Skeletal muscle satellite cell (primary cell): ENCODE data around the gene CSNK1A1.
"Not testable (repeated sequence)": the region's sequence is repeated elsewhere in the genome, so short reads cannot be mapped to it uniquely, and the experiment has no call there.

Experiments
- H3K27me3 ChIP-seq: 2 replicates; pipeline ENCODE4 v1.7.0; 2013; ENCODE audit warnings: low read length; ENCODE audit not compliant: control insufficient read depth, insufficient read depth
- H3K36me3 ChIP-seq: 2 replicates; pipeline ENCODE4 v1.7.0; 2013; ENCODE audit warnings: mild to moderate bottlenecking, control low read depth, low read length; ENCODE audit not compliant: insufficient read depth
- H3K4me1 ChIP-seq: 2 replicates; pipeline ENCODE4 v1.7.0; 2013; ENCODE audit warnings: low read length; ENCODE audit not compliant: control insufficient read depth, insufficient read depth
- H3K4me2 ChIP-seq: 2 replicates; pipeline ENCODE4 v1.7.0; 2013; ENCODE audit warnings: mild to moderate bottlenecking, low read length
- H3K4me3 ChIP-seq: 2 replicates; pipeline ENCODE4 v1.7.0; 2013; ENCODE audit warnings: low read length
- H3K9ac ChIP-seq: 2 replicates; pipeline ENCODE4 v1.7.0; 2013; ENCODE audit warnings: mild to moderate bottlenecking, low read depth, low read length, moderate library complexity
- H3K9me3 ChIP-seq: replicated peaks from 2 replicates; pipeline ENCODE4 v1.7.0; 2013; ENCODE audit warnings: mild to moderate bottlenecking, control low read depth, low read length

The CSNK1A1 gene

DNA sequence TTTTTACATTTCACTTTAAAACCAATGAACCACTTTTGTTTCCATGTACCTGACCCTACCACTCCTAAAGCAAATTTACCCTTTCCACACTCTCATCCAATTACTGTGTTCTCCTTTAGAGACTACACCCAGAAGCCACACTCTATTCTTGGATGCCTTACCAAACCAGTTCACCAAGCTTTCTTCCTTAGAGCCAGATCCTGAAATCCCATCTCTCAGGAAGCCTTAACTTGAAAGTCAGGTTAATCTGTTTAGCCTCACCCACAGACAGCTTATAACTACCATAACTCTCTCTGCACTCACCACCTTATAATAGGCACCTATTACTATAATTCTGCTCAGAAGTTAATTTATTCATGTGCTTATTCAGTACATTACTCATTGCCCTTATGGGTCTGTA lies 4.3 kb downstream of the CSNK1A1 start:
- H3K9ac ChIP-seq, result peak overlapping the region; percentile 34
- peaks cover 75% of the 10 kb centered on the region for H3K36me3 ChIP-seq
- H3K27me3 ChIP-seq, result no peaks in the 10 kb centered on the region
- H3K4me2 ChIP-seq, result peak overlapping the region; percentile 85
- H3K9me3 ChIP-seq, result no peaks in the 10 kb centered on the region
- H3K4me1 ChIP-seq, result peaks cover 38% of the 10 kb centered on the region
- H3K4me3 ChIP-seq, result peak overlapping the region; percentile 39

DNA sequence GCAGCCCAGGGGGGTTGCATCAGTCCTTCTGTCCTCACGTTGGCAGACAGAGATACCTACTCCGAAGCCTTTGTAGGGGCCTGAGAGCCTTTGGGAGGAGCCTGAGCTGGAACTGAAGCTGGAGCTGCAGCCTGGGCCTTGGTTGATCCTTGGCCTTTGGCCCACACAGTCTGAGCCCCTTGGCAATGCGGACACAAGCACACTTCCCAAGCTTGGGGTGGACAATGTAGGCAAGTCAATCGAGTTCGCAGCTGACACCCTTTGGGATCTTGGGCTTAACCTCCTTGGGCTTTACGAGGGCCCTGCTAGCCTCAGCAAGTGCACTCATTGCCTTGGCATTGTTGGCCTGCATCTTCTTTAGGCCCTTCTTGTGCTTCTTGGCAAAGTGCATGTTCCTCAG lies 5.9 kb downstream of the CSNK1A1 start:
- no peak overlapping the region for H3K4me3 ChIP-seq
- H3K36me3 ChIP-seq, result peaks cover 73% of the 10 kb centered on the region
- H3K4me1 ChIP-seq, result peaks cover 40% of the 10 kb centered on the region

DNA sequence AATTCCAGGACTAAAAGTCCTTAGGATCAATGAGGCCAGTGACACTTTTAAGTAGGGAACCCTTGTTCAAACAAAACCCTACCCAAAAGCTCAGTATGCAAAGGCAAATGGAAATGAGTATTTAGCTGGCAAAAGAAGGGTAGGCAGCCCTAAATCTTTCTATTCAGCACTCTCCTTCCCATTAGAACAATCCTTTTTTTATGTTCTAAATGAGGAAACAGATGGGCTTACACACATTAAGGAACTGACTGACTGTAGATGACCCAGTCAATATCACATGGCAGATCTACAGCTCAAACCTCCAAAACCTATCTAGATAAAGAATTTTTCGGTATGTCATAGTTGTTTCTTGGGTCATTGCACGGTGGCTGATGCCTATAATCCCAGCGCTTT lies 7.2 kb downstream of the CSNK1A1 start:
- Histone ChIP-seq H3K27me3 (no peaks in the 10 kb centered on the region), H3K36me3 (peaks cover 63% of the 10 kb centered on the region), H3K4me1 (peaks cover 45% of the 10 kb centered on the region), H3K9me3 (no peaks in the 10 kb centered on the region), H3K4me2 (no peak overlapping the region), H3K9ac (no peak overlapping the region), H3K4me3 (no peak overlapping the region)

More for the DNA sequence above, 5.9 kb downstream of the CSNK1A1 start:
- Histone ChIP-seq H3K27me3 (no peaks in the 10 kb centered on the region), H3K4me2 (no peak overlapping the region), H3K9ac (no peak overlapping the region), H3K9me3 (no peaks in the 10 kb centered on the region)

DNA sequence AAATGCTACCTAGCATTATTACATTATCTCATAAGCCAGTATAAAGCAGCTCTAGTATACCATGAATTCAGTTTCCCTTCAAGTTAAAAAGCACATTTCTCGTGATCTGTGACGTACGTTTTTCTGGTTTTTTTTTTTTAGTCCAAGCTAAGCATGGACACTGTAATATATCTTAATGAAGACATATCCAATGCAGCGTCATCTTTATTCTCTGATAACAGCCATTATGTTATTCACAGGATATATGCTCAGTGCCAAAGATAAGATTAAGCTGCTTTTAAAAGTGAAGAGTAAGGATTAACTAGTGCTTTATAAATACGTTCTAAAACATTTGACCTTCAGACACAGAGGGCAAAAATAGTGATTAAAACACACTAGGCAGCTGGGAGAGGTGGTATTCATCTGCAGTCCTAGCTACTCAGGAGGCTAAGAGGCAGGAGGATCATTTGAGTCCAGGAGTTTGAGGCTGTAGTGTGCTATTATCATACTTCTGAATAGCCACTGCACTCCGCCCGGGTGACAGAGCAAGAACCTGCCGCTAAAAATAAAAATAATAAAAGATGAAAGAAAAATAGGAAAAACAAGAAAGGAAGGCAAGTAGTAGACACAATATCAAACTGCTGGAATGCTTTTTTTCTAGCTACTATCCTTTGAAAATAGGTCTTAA lies 7.7 kb downstream of the CSNK1A1 start:
- peaks cover 58% of the 10 kb centered on the region for H3K36me3 ChIP-seq
- H3K9ac ChIP-seq, result no peak overlapping the region
- H3K4me2 ChIP-seq, result no peak overlapping the region
- H3K4me1 ChIP-seq, result peaks cover 43% of the 10 kb centered on the region
- no peak overlapping the region for H3K4me3 ChIP-seq
- no peaks in the 10 kb centered on the region for H3K9me3 ChIP-seq
- no peaks in the 10 kb centered on the region for H3K27me3 ChIP-seq

DNA sequence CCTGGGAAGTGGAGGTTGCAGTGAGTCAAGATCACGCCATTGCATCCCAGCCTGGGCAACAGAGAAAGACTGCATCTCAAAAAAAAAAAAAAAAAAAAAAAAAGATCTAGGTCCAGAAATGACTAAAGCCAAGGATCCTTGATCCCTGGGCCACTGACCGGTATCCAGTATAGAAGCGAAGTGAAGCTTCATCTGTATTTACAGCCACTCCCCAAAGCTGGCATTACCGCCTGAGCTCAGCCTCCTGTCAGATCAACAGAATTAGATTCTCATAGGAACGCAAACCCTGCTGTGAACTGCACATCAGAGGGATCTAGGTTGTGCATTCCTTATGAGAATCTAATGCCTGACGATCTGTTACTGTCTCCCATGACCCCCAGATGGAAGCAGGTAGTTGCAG lies 9.3 kb downstream of the CSNK1A1 start:
- no peak overlapping the region for H3K4me3 ChIP-seq
- no peaks in the 10 kb centered on the region for H3K9me3 ChIP-seq
- H3K36me3 ChIP-seq, result peaks cover 54% of the 10 kb centered on the region
- H3K9ac ChIP-seq, result no peak overlapping the region
- H3K4me1 ChIP-seq, result peaks cover 27% of the 10 kb centered on the region
- H3K4me2 ChIP-seq, result no peak overlapping the region
- H3K27me3 ChIP-seq, result no peaks in the 10 kb centered on the region

DNA sequence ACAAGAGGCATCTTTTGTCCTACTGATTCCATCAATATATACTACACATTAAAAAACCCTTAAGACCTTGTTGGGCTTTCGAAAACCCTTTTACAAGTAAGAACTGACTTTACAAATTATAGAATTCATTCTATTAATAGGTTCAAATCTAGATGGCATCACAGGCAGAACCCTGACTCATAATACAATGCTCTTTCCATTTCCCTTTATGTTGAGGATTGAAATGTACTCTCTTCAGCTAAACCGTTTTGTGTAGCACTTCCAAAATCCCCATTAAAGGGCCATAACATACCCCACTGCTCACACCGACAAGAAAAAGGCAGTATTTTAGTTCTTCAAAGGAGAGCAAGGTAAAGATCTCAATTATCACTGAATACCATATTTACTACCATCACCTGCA lies 11.2 kb downstream of the CSNK1A1 start:
- peak overlapping the region; percentile 19 for H3K4me2 ChIP-seq
- no peak overlapping the region for H3K4me3 ChIP-seq
- peaks cover 52% of the 10 kb centered on the region for H3K36me3 ChIP-seq
- H3K9me3 ChIP-seq, result no peaks in the 10 kb centered on the region
- H3K9ac ChIP-seq, result no peak overlapping the region
- H3K27me3 ChIP-seq, result no peaks in the 10 kb centered on the region
- peaks cover 20% of the 10 kb centered on the region for H3K4me1 ChIP-seq

DNA sequence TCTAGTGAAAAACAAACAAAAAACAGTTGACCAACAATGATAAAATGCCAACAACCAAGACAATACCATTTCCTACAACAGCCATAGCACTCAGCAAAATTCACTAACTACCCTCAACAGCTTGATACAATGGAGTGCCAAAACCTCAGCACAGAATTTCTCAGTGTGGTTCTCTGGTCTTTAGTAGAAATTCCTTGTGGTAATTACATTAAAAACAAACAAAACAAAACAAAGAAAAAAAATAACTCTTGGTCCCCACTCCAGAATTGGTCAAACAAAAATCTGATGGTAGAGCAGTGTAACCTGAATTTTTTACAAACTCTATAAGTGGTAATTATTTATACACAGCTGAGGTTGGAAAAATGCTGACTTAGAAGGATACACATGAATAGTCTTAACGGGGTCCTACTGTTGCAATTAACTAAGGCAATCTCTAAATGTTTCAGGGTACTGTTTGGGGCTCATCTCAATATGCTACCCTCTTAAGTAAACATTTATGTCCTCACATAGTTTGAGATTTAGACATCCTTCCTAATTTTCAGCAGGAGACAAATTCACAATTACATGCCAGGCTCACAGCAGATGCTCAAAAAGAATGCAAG lies 13.8 kb downstream of the CSNK1A1 start:
- peaks cover 42% of the 10 kb centered on the region for H3K36me3 ChIP-seq
- H3K27me3 ChIP-seq, result no peaks in the 10 kb centered on the region
- H3K4me1 ChIP-seq, result peaks cover 9% of the 10 kb centered on the region
- H3K9ac ChIP-seq, result no peak overlapping the region
- H3K9me3 ChIP-seq, result no peaks in the 10 kb centered on the region
- H3K4me2 ChIP-seq, result no peak overlapping the region
- no peak overlapping the region for H3K4me3 ChIP-seq

DNA sequence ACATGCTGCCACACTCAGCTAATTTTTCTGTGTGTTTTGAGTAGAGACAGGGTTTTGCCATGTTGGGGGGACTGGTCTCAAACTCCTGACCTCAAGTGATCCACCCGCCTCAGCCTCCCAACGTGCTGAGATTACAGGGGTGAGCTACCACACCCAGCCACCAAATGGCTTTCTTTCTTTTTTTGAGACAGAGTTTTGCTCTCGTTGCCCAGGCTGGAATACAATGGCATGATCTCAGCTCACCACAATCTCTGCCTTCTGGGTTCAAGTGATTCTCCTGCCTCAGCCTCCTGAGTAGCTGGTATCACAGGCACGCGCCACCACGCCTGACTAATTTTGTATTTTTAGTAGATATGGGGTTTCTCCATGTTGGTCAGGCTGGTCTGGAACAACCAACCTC lies 15.5 kb downstream of the CSNK1A1 start:
- H3K9ac ChIP-seq, H3K27me3 ChIP-seq, H3K9me3 ChIP-seq, H3K4me1 ChIP-seq, H3K4me2 ChIP-seq, H3K4me3 ChIP-seq: not testable (repeated sequence)
- H3K36me3 ChIP-seq, result peaks cover 41% of the 10 kb centered on the region

DNA sequence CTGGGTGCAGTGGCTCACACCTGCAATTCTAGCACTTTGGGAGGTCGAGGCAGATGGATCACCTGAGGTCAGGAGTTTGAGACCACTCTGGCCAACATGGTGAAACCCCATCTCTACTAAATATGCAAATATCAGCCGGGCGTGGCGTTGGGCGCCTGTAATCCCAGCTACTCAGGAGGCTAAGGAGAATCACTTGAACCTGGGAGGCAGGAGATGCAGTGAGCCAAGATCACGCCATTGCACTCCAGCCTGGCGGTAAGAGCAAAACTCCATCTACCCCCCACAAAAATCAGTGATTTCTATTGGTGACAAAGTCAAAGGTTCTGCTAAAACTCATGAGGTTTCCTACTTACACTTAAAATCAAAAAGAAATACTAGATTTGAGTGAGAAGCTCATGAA lies 18.8 kb downstream of the CSNK1A1 start:
- no peak overlapping the region for H3K4me2 ChIP-seq
- peaks cover 6% of the 10 kb centered on the region for H3K4me1 ChIP-seq
- H3K9me3 ChIP-seq, result no peaks in the 10 kb centered on the region
- H3K9ac ChIP-seq, result no peak overlapping the region
- H3K4me3 ChIP-seq, result no peak overlapping the region
- no peaks in the 10 kb centered on the region for H3K27me3 ChIP-seq
- H3K36me3 ChIP-seq, result peaks cover 26% of the 10 kb centered on the region

DNA sequence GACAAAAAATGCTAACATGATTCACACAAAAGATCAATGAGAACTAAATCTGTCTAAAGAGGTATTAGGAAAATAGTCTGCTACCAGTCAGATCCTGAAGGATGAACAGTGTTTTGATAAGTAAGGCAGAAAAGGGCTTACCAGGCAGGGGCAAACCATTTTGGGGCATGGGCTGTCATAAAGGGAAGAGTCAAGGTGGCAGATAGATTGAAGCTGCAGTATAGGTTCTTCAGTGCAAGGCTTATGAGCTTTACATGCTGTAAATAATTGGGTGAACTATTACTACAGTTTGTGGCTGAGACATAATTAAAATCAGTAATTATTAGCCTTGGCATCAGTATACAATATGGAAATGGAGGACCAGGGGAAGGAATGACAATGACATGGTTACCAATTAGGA lies 21.8 kb downstream of the CSNK1A1 start:
- peaks cover 16% of the 10 kb centered on the region for H3K4me1 ChIP-seq

DNA sequence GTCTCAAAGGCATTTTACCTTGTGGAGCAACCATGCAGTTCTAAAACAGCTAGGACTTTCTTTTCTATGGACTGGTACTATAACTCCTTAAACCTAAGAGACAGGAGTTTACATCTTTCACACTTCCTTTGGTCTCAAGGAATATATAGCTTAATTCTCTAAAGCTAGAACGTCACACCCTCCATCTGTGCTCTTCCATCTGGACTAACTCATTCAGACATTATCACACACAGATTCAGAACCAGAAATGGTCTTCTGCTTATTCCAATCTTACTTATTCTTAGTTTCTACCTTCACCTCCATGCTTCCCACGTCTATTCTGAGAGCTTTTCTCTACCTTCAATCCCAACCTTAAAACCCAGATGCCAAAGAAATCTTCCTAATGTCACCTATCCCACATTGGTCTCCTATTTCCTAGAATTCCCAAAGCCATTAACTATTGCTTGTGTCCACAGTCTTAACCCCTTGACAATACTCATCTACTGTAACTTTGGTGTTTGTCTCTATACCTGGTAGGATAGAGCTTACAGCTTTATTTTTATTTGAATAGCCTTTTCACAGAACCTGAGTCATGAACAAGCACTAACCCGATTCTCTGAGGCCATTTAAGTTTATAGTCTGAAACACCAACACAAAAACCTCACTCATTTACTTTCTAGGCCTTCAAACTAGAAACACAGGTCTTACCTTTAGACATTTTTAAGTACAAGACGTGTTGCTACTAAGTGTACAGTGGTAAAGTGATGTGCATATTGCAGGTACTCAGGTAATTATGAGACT lies 22.8 kb downstream of the CSNK1A1 start:
- Histone ChIP-seq H3K4me1 (peaks cover 16% of the 10 kb centered on the region), H3K9ac (no peak overlapping the region), H3K36me3 (peaks cover 24% of the 10 kb centered on the region), H3K4me3 (no peak overlapping the region), H3K9me3 (no peaks in the 10 kb centered on the region), H3K4me2 (no peak overlapping the region), H3K27me3 (no peaks in the 10 kb centered on the region)

More for the DNA sequence above, 21.8 kb downstream of the CSNK1A1 start:
- H3K36me3 ChIP-seq, result peaks cover 18% of the 10 kb centered on the region
- no peaks in the 10 kb centered on the region for H3K9me3 ChIP-seq
- no peak overlapping the region for H3K4me2 ChIP-seq
- no peak overlapping the region for H3K4me3 ChIP-seq
- no peak overlapping the region for H3K9ac ChIP-seq
- H3K27me3 ChIP-seq, result no peaks in the 10 kb centered on the region
